HepG2 (cell line): Measurements from ENCODE around the gene SYCP2. TPM values are rescaled to one million over a fixed set of nuclear protein-coding genes. Genes with fewer than 3 reads are reported as not detected.
A peak's percentile ranks its signal among the peaks of the same experiment; 100 is the strongest.

ENCODE experiments used
- ATAC-seq: fragments of 200-7000 bp; cut with Tn5 transposase; 3 replicates; pipeline ENCODE4 v1.9.1; 2020; ENCODE audit warnings: mild to moderate bottlenecking, moderate library complexity
- BruUV-seq: library from RNA; stranded (reverse); fragments of 400-500 nt; replicated peaks from 2 replicates; lab custom pipeline; 2021; lab: Mats Ljungman, UMichigan
- CTCF ChIA-PET: fragments of 300-600 bp; formaldehyde crosslinking; extraction: SDS; loops from one replicate; lab custom pipeline; 2021; ENCODE audit warnings: low total read pairs, inconsistent platforms, low intra/inter-chr PET ratio; lab: Yijun Ruan, JAX
- POLR2A ChIA-PET: fragments of 350-600 bp; sonication (Branson Sonifier 250); formaldehyde crosslinking; loops from one replicate; lab custom pipeline; 2020; ENCODE audit warnings: antibody characterized with exemption, inconsistent platforms; lab: Yijun Ruan, JAX
- DNase-seq: peaks from one replicate; pipeline ENCODE4 v3.0.0-alpha.2; 2015; ENCODE audit warnings: low spot score
- FAIRE-seq: peaks from 3 replicates; lab custom pipeline; 2011; peaks lifted over from hg19 to GRCh38; lab: Jason Lieb, UNC
- H2AFZ ChIP-seq: one replicate; pipeline ENCODE4 v1.6.1; 2011; ENCODE audit warnings: low read length, inconsistent platforms
- H3K27ac ChIP-seq: fragments of 300-600 bp; 3 replicates; pipeline ENCODE4 v1.8.0; 2011; ENCODE audit warnings: mixed run types, mild to moderate bottlenecking, mixed read lengths, low read length, inconsistent platforms; ENCODE audit not compliant: insufficient read depth; ENCODE audit errors: extremely low read length
- H3K27me3 ChIP-seq, 2 experiments: fragments of 200-600 bp in 1 of 2; 2 replicates in 1 of 2; 3 replicates in 1 of 2; pipeline versions ENCODE4 v1.6.0 to v1.8.0; 2011; ENCODE audit warnings: low read length in 2 of 2, mild to moderate bottlenecking in 2 of 2, moderate library complexity in 2 of 2, inconsistent platforms in 1 of 2; ENCODE audit not compliant: insufficient read depth in 2 of 2, control insufficient read depth in 1 of 2
- H3K36me3 ChIP-seq, 2 experiments: fragments of 200-600 bp in 1 of 2; replicated peaks in 1 of 2; 2 replicates in 1 of 2; 3 replicates in 1 of 2; pipeline versions ENCODE4 v1.5.1 to v1.8.0; 2011; ENCODE audit warnings: low read length in 2 of 2, inconsistent platforms in 1 of 2; ENCODE audit not compliant: insufficient read depth in 2 of 2, control insufficient read depth in 1 of 2
- H3K4me1 ChIP-seq: 2 replicates; pipeline ENCODE4 v1.5.1; 2012; ENCODE audit warnings: low read length, inconsistent platforms; ENCODE audit not compliant: insufficient read depth
- H3K4me2 ChIP-seq: 2 replicates; pipeline ENCODE4 v1.6.0; 2011; ENCODE audit warnings: low read depth, low read length, inconsistent platforms
- H3K4me3 ChIP-seq, 3 experiments: fragments of 200-600 bp in 1 of 3; sonication (generic), shearing (Covaris generic) in 1 of 3; replicated peaks in 1 of 3; 2 replicates each; pipeline ENCODE4 v1.5.1; 2011 to 2016; ENCODE audit warnings: low read length in 3 of 3, inconsistent platforms in 2 of 3, low read depth in 2 of 3, mild to moderate bottlenecking in 2 of 3, control low read depth in 1 of 3, mixed read lengths in 1 of 3; ENCODE audit not compliant: insufficient read depth in 1 of 3
- H3K79me2 ChIP-seq: one replicate; pipeline ENCODE4 v1.6.1; 2011; ENCODE audit warnings: low read length, inconsistent platforms; ENCODE audit not compliant: insufficient read depth
- H3K9ac ChIP-seq: 2 replicates; pipeline ENCODE4 v1.6.0; 2011; ENCODE audit warnings: mild to moderate bottlenecking, low read depth, low read length, inconsistent platforms; ENCODE audit not compliant: insufficient read depth
- H3K9me3 ChIP-seq: 2 replicates; pipeline ENCODE4 v1.5.1; 2012; ENCODE audit warnings: mild to moderate bottlenecking, low read length
- H4K20me1 ChIP-seq: 2 replicates; pipeline ENCODE4 v1.6.0; 2011; ENCODE audit warnings: inconsistent platforms, mild to moderate bottlenecking, low read length, moderate library complexity; ENCODE audit not compliant: insufficient read depth
- CSRNP2 ChIP-seq: sonication (generic); formaldehyde crosslinking; conservative IDR thresholded peaks from 2 replicates; pipeline ENCODE4 v1.8.0; 2022; ENCODE audit warnings: low read depth, missing genetic modification reagents
- HNRNPL ChIP-seq: fragments of 200-400 bp; formaldehyde crosslinking; IDR thresholded peaks from 2 replicates; pipeline ENCODE4 v1.6.1; 2017; ENCODE audit warnings: mild to moderate bottlenecking, low read depth, low read length
- MAFF ChIP-seq: IDR thresholded peaks from 2 replicates; pipeline ENCODE4 v1.6.1; 2011; ENCODE audit warnings: low read depth, low read length, improper control_type of control experiment
- MAFK ChIP-seq, 2 experiments: IDR thresholded peaks in 1 of 2; conservative IDR thresholded peaks in 1 of 2; 2 replicates each; pipeline ENCODE4 v1.6.1; 2011; ENCODE audit warnings: improper control_type of control experiment in 2 of 2, low read length in 2 of 2
- WGBS: methylation state at CpG from one replicate; pipeline ENCODE4 v1.1.6; 2017; ENCODE audit warnings: low lambda C conversion rate; 5-methylcytosine and 5-hydroxymethylcytosine counted together
- in situ Hi-C: cut with HindIII; loops from 2 replicates; pipeline ENCODE4 v1.10.0; 2017; ENCODE audit warnings: low pct_unique_long_range_greater_than_20kb; ENCODE audit not compliant: extremely low pct_ligation_motif_present
- intact Hi-C: fragments of 100-400 bp; cut with micrococcal nuclease; formaldehyde crosslinking; loops from one replicate; pipeline ENCODE4 v1.10.0; 2022; ENCODE audit not compliant: unreplicated experiment
- polyA plus RNA-seq, 8 experiments: library from polyadenylated mRNA; depleted of rRNA in 3 of 8; stranded (reverse) in 7 of 8; unstranded in 1 of 8; fragments of >200 nt; fragmentation: Illumina TruSeq in 4 of 8; extraction: Trizol in 4 of 8; gene quantifications; 2 replicates each; pipeline versions ENCODE4 v1.2.1 to v1.2.3, GENCODE V29; 2011 to 2016; ENCODE audit warnings: low read depth in 4 of 8, missing spikeins in 1 of 8, mixed read lengths in 1 of 8; ENCODE audit not compliant: insufficient read depth in 1 of 8
- total RNA-seq, 5 experiments: library from RNA; depleted of rRNA; stranded (reverse); fragments of >200 nt; fragmentation: Illumina TruSeq; extraction: Trizol; gene quantifications; 2 replicates each; pipeline ENCODE4 v1.2.3, GENCODE V29; 2016; ENCODE audit warnings: low read depth in 1 of 5

The SYCP2 gene
- total and polyA plus RNA-seq, 2 of the 13 experiments (the other 11 are each of a cell fraction or from before 2014, with no cell fraction given): 0.07 to 0.24 TPM

- no peak for TF ChIP-seq CSRNP2 (CRISPR knock-in tag)
Observed at GRCh38 chr20:59821788-59822187, 111.6 kb downstream of the SYCP2 start (continued).

- no peak overlapping the region for H3K9ac ChIP-seq
- no peak for TF ChIP-seq HNRNPL
- TF ChIP-seq MAFK (conservative IDR thresholded peaks at IDR 0.05 in 1 of 2, IDR thresholded peaks at IDR 0.05 in 1 of 2; ENCODE audit: low read length in 2 of 2): peak; percentile 69 to 85
- peak; percentile 65 for TF ChIP-seq MAFF
- intact Hi-C loops: no loop called here
- no peaks in the 10 kb centered on the region for H3K36me3 ChIP-seq
- no peaks in the 10 kb centered on the region for H3K9me3 ChIP-seq
- FAIRE-seq (no peak), ATAC-seq (no peak), DNase-seq (no peak)
- peaks cover 0 to 38% of the 10 kb centered on the region in 2 experiments; a peak in 3 of 5 replicates for H3K27me3 ChIP-seq
- WGBS: 14% methylated on average over 7 of the region's 7 CpGs
- POLR2A ChIA-PET: no interaction called here
- H2AFZ ChIP-seq: no peak overlapping the region
- no TSS peak for BruUV-seq
- no peak overlapping the region for H3K27ac ChIP-seq
- H3K79me2 ChIP-seq: no peaks in the 10 kb centered on the region
- H3K4me2 ChIP-seq: no peak overlapping the region
- H4K20me1 ChIP-seq: no peaks in the 10 kb centered on the region
- in situ Hi-C loops: no loop called here
- no peaks in the 10 kb centered on the region for H3K4me1 ChIP-seq
- CTCF ChIA-PET: no interaction called here
- H3K4me3 ChIP-seq: no peak overlapping the region
Observed at GRCh38 chr20:59821201-59821600, 112.2 kb downstream of the SYCP2 start.
